ENCODE data around the gene TRIM40. TPM values are rescaled to one million over a fixed set of nuclear protein-coding genes. Genes with fewer than 3 reads are reported as not detected.
A peak's percentile ranks its signal among the peaks of the same experiment; 100 is the strongest.
"Not testable (repeated sequence)": the region's sequence is repeated elsewhere in the genome, so short reads cannot be mapped to it uniquely, and the experiment has no call there.

TRIM40 gene
- total RNA-seq, 1 donor from 2014 or later, result not detected

DNA sequence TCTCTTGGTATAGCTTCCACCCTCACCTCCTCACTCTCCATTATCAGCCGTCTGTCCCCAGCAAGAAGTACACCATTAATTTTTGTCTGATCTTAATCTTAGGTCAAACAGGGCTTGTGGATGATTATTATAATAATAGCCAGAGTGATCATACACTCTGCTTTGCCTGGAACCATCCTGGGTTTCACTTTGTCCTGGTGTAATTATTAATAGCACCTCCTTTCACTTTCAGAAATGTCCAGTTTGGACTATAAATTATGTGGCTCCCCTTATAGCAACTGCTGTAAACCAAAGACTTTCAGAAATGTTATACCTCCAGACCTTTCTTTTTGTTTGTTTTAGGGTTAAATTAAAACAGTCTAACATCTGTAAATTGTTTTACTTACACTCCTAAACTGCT is 22.1 kb upstream of the TRIM40 start:
- no peak for DNase-seq

DNA sequence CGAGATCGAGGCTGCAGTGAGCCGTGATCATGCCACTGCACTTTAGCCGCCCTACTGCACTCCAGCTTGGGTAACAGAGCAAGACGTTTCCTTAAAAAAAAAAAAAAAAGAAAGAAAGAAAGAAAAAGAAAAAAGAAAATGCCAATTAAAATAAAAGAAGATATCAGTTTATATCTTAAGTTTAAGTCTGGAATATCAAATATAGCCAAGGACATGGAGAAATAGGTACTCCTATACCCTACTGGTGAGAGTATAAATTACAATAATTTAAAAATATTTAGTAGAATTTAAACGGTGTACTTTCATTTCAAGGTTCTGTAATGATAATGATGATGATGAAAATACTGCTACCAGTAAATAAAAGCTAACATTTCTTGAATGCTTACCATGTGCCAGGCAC is 19.2 kb upstream of the TRIM40 start:
- DNase-seq, result no peak

- DNase-seq, result not testable (repeated sequence)
Observed at GRCh38 chr6:30118691-30119090, 17.2 kb upstream of the TRIM40 start.

DNA sequence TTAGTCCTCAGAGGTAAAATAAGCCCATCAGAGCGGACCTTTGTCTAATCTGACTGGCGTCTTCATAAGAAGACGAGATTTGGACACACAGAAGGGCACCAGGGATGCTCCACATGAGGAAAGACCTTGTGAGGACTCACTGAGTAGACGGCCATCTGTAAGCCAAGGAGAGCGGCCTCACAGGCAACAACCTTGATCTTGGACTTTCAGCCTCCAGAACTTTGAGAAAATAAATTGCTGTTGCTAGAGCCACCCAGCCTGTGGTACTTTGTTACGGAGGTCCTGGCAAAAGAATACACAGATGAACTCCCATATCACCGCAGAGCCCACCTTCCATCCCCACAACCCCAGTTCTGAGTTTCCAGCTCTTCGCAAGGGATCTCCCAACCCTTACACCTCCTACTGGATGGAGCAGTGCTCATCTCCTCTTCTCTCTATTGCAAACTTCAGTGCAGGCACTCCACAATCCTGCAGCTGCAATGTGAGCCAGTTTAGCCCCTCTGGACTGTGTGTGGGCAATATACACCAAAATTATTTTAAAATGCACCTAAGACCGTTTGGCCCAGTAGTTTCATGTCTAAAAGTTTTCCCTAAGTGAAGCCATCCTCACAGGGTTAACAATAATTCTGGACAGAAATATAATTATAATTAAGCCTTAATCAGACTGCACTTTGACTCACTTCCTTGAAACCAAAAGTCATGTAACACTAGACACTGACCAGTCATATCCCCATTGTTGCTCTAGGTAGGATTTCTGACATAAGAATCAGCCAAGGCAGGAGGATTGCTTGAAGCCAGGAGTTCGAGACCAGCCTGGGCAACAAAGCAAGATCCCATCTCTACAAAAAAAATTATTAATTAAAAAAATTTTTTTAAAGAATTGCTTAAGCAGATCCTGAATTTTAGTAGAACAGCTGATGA is 14.2 kb upstream of the TRIM40 start:
- no peak for DNase-seq

DNA sequence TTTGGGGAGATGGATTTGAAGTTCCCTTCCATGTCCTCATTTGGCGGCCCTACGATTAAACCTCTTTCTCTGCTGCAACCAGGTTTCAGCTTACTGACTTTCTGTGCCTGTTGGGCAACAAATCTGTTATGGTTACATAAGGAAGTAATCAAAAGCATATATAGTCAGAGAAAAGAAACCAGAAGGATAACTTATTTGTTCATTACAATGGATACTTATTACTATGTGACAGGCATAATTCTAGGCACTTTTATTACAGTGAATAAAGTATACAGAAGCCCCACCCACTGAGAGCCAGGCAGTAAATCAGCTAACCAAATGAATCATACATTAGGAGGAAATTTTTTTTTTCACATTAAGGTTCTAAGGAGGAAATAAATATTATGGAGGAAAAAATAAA is 13.4 kb upstream of the TRIM40 start:
- no peak for DNase-seq

GRCh38 chr6:30127238-30128093 is 8.5 kb upstream of the TRIM40 start:
- DNase-seq, result no peak

GRCh38 chr6:30129265-30130178 is 6.4 kb upstream of the TRIM40 start:
- DNase-seq, result no peak

DNA sequence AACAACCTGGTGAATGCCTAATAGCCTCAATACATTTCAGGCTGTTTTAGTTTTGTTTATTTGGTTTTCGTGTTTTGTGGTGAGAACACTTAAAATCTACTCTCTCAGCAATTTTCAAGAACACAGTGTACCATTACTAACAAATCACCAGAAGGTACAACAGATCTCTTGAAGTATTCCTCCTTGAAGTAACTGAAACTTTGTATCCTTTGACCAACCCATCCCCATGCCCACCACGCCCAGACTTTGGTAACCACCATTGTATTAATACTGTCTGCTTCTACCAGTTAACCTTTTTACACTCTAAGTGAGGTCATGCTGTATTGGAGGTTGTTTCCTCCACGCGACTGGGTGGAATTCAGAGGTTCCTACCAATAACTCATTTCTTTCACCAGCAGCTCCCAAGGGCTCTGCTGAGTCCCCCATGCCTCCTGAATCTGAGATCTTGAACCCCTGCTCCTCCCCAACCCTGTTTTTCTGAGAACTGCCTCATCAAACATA is 5.7 kb upstream of the TRIM40 start:
- no peak for DNase-seq

GRCh38 chr6:30130887-30131862 is 4.8 kb upstream of the TRIM40 start:
- peak; percentile 7 for DNase-seq

DNA sequence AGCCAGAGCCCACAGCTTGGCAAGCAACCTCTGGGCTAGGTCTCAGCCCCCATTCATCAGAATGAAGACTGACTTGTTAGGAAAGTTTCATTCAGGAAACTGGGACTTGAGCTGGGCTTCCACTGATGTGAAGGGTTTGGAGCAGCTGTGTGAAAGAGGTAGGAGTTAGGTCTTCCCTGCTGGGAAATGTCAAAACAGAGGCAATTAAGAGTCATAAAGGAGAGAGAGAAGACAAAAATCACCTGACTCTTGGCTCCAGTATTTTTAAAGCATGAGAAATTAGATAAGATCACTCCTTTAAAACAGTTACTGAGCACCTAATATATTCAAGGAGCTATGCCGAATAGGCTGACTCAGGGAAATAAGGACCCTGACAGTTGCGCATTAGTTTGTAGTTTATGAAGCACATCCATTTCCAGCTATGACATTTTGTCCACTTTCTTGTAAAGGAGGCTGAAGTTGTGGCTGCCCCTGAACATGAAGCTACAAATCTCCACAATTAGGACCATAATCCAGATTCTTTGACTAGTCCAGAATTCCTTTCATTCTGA is 3.9 kb upstream of the TRIM40 start:
- no peak for DNase-seq

DNA sequence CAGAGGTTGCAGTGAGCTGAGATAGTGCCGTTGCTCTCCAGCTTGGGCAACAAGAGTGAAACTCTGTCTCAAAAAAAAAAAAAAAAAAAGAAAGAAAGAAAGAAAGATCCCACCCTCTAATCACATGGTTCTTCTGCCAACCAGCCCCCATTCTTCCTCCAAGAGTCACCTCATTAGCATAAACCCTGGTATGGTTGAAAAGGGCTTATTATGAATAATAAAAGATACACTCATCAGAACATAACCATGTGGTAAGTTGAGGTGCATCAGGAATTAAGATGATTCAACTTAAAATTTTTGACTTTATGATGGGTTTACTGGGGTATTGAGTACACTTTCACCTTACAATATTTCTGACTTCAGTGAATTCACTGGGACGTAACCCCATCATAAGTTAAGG is 793 bp upstream of the TRIM40 start:
- no peak for DNase-seq

GRCh38 chr6:30136570-30137286 is 788 bp downstream of the TRIM40 start:
- DNase-seq, result no peak

- DNase-seq, result not testable (repeated sequence)
Observed at GRCh38 chr6:30140240-30140639, 4.3 kb downstream of the TRIM40 start.

DNA sequence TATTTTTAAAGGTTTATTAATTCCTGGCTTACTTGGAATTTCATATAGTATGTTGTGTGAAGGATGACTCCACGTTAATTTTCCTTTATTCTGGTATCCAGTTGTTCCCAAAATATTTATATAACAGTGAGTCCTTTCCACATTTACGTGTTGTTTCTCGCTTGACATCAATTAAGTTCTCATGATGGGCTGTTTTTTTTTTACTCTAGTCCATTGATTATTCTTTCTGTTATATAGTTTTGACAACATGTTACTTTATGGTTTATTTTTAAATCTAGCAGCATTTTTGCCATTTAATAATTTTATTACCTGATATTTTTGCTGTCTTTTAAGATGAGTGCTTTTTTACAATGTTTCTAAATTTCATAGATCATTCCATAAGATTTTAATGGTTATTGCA is 6.7 kb downstream of the TRIM40 start:
- no peak for DNase-seq

- no peak for DNase-seq
Observed at GRCh38 chr6:30143780-30144179, 7.8 kb downstream of the TRIM40 start.

GRCh38 chr6:30144811-30145210 is 8.9 kb downstream of the TRIM40 start:
- no peak for DNase-seq

DNA sequence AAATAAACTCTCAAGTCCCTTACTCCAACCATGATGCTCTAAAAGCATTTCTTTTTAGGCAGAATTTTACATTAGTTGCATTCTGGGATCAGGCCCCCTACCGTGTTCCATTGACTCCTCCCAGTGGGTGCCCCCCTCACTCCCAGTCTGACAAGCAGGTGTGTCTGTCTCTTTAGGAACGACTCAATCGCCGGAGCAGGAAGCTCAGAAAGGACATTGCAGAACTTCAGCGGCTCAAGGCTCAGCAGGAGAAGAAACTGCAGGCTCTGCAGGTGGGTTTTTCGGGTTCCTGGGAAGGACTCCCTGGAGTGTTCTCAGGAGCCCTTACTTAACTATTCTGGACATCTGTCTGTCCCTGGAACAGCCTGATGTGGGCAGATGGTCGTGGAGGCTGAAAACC is 9.9 kb downstream of the TRIM40 start:
- DNase-seq, result no peak

- DNase-seq, result no peak
Observed at GRCh38 chr6:30147096-30147495, 11.2 kb downstream of the TRIM40 start.

DNA sequence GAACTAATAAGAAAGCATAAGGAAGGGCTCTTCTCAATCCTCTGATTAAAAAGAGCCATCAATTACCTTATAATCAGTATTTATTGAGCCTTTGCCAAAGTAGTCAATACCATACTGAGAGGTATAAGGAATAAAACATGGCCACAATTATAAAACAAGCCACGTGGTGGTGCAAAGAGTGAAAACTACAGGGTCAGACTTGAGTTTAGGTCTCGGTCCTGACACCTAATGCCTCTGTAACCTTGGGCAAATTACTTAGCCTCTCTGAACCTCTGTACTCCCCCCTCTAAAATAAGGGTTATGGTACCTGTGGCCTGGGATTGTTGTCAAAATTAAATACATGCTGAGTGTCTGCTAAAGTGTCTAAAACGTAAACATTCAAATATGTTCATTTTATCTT is 13.3 kb downstream of the TRIM40 start:
- no peak for DNase-seq
